DND-41 (cell line): Measurements from ENCODE around the gene TPRG1.

ENCODE experiments used
- ATAC-seq: fragments of 200-7000 bp; cut with Tn5 transposase; 3 replicates; pipeline ENCODE4 v1.9.1; 2021; ENCODE audit warnings: low read depth; ENCODE audit not compliant: insufficient read depth
- DNase-seq: peaks from one replicate; pipeline ENCODE4 v3.0.0-alpha.2; 2020
- H2AFZ ChIP-seq: 2 replicates; pipeline ENCODE4 v1.6.0; 2012; ENCODE audit warnings: low read depth, low read length
- H3K27ac ChIP-seq: 2 replicates; pipeline ENCODE4 v1.5.1; 2012; ENCODE audit warnings: low read length, inconsistent platforms
- H3K27me3 ChIP-seq: fragments of 200-600 bp; sonication (generic); 2 replicates; pipeline ENCODE4 v1.6.0; 2012; ENCODE audit warnings: low read length, mild to moderate bottlenecking, inconsistent platforms; ENCODE audit not compliant: insufficient read depth, poor library complexity
- H3K36me3 ChIP-seq: 2 replicates; pipeline ENCODE4 v1.5.1; 2012; ENCODE audit warnings: low read length, inconsistent platforms; ENCODE audit not compliant: insufficient read depth
- H3K4me1 ChIP-seq: 2 replicates; pipeline ENCODE4 v1.5.1; 2012; ENCODE audit warnings: mild to moderate bottlenecking, low read length; ENCODE audit not compliant: insufficient read depth
- H3K4me2 ChIP-seq: 2 replicates; pipeline ENCODE4 v1.6.0; 2012; ENCODE audit warnings: mild to moderate bottlenecking, moderate library complexity, low read length, inconsistent platforms; ENCODE audit not compliant: insufficient read depth
- H3K4me3 ChIP-seq, 2 experiments: fragments of 200-600 bp in 1 of 2; shearing (Covaris generic) in 1 of 2; 2 replicates each; pipeline ENCODE4 v1.5.1; 2012 to 2016; ENCODE audit warnings: inconsistent platforms in 2 of 2, low read length in 2 of 2, mild to moderate bottlenecking in 2 of 2, low read depth in 1 of 2, moderate library complexity in 1 of 2
- H3K79me2 ChIP-seq: 2 replicates; pipeline ENCODE4 v1.6.0; 2012; ENCODE audit warnings: low read length, inconsistent platforms; ENCODE audit not compliant: insufficient read depth
- H3K9ac ChIP-seq: 2 replicates; pipeline ENCODE4 v1.6.0; 2012; ENCODE audit warnings: low read depth, mild to moderate bottlenecking, inconsistent platforms, low read length, moderate library complexity
- H3K9me3 ChIP-seq: 2 replicates; pipeline ENCODE4 v1.5.1; 2012; ENCODE audit warnings: low read length, moderate library complexity, mild to moderate bottlenecking, inconsistent platforms; ENCODE audit not compliant: insufficient read depth, severe bottlenecking
- H4K20me1 ChIP-seq: 2 replicates; pipeline ENCODE4 v1.6.0; 2012; ENCODE audit warnings: low read length; ENCODE audit not compliant: insufficient read depth
- EZH2 ChIP-seq: IDR thresholded peaks from 3 replicates; pipeline ENCODE4 v1.6.1; 2012; ENCODE audit warnings: borderline replicate concordance, low read depth, mild to moderate bottlenecking, moderate library complexity, low read length, inconsistent platforms; ENCODE audit not compliant: severe bottlenecking
- TF ChIP-seq, protein P1 (sequence below): IDR thresholded peaks from 2 replicates; pipeline ENCODE4 v1.5.1; 2012; ENCODE audit warnings: borderline replicate concordance, low read length, moderate library complexity, mild to moderate bottlenecking; ENCODE audit not compliant: poor library complexity, severe bottlenecking; ENCODE audit errors: extremely low read depth

TPRG1 gene

GRCh38 chr3:189222927-189223636 is 51.3 kb downstream of the TPRG1 start:
- H3K4me1 ChIP-seq: no peaks in the 10 kb centered on the region
- H3K27ac ChIP-seq: no peak overlapping the region
- no peak overlapping the region for H3K4me2 ChIP-seq
- DNase-seq (no peak), ATAC-seq (no peak)
- H3K9me3 ChIP-seq: no peaks in the 10 kb centered on the region
- no peaks in the 10 kb centered on the region for H3K36me3 ChIP-seq
- peaks cover 7% of the 10 kb centered on the region for H3K27me3 ChIP-seq
- no peak overlapping the region for H3K4me3 ChIP-seq
- H3K79me2 ChIP-seq: no peaks in the 10 kb centered on the region
- TF ChIP-seq, protein P1, sequence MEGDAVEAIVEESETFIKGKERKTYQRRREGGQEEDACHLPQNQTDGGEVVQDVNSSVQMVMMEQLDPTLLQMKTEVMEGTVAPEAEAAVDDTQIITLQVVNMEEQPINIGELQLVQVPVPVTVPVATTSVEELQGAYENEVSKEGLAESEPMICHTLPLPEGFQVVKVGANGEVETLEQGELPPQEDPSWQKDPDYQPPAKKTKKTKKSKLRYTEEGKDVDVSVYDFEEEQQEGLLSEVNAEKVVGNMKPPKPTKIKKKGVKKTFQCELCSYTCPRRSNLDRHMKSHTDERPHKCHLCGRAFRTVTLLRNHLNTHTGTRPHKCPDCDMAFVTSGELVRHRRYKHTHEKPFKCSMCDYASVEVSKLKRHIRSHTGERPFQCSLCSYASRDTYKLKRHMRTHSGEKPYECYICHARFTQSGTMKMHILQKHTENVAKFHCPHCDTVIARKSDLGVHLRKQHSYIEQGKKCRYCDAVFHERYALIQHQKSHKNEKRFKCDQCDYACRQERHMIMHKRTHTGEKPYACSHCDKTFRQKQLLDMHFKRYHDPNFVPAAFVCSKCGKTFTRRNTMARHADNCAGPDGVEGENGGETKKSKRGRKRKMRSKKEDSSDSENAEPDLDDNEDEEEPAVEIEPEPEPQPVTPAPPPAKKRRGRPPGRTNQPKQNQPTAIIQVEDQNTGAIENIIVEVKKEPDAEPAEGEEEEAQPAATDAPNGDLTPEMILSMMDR: no peak
- no peak for TF ChIP-seq EZH2
- H3K9ac ChIP-seq: no peak overlapping the region
- H2AFZ ChIP-seq: no peak overlapping the region
- H4K20me1 ChIP-seq: no peaks in the 10 kb centered on the region

- H3K4me2 ChIP-seq: no peak overlapping the region
- H3K4me3 ChIP-seq: no peak overlapping the region
- H2AFZ ChIP-seq: no peak overlapping the region
- no peak for ATAC-seq
- DNase-seq: no peak
- TF ChIP-seq, protein P1: no peak
- TF ChIP-seq EZH2: no peak
- H3K4me1 ChIP-seq: no peaks in the 10 kb centered on the region
- H3K36me3 ChIP-seq: no peaks in the 10 kb centered on the region
- peaks cover 14% of the 10 kb centered on the region for H3K27me3 ChIP-seq
- no peaks in the 10 kb centered on the region for H3K79me2 ChIP-seq
- H3K9me3 ChIP-seq: no peaks in the 10 kb centered on the region
- H3K9ac ChIP-seq: no peak overlapping the region
- no peak overlapping the region for H3K27ac ChIP-seq
- H4K20me1 ChIP-seq: no peaks in the 10 kb centered on the region
Observed at GRCh38 chr3:189225431-189225830, 53.7 kb downstream of the TPRG1 start.

DNA sequence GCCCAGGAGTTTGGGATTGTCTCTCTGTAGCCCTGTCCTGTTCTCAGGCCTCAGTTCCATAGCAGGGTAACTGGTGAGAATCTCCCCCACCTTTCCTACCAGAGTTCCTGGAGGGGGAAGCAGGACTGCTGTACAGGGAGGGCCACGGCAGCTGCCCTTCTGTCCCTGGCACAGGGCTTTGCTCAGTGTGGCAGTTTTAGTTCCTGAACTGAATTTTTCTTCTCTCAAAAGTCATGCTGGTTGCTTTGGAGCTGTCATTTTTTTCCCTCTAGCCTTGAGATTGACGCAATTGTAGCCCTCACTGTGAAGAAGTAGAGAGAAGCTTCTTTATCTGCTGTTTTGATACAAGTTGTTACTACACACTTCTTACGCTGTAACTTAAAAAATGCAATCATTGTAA is 55.5 kb downstream of the TPRG1 start:
- DNase-seq: no peak
- no peak for TF ChIP-seq EZH2
- TF ChIP-seq, protein P1: no peak
- Histone ChIP-seq H3K4me2 (no peak overlapping the region), H4K20me1 (no peaks in the 10 kb centered on the region), H3K9ac (no peak overlapping the region), H3K27me3 (peaks cover 23% of the 10 kb centered on the region), H3K9me3 (no peaks in the 10 kb centered on the region), H3K27ac (no peak overlapping the region), H3K36me3 (no peaks in the 10 kb centered on the region), H3K79me2 (no peaks in the 10 kb centered on the region), H2AFZ (no peak overlapping the region), H3K4me3 (no peak overlapping the region), H3K4me1 (no peaks in the 10 kb centered on the region)
- no peak for ATAC-seq
